Endometrial microvascular endothelial cells (primary cell): ENCODE results near the gene CEP20. TPM values are rescaled to one million over a fixed set of nuclear protein-coding genes. Genes with fewer than 3 reads are reported as not detected.

Experiments used
- total RNA-seq: library from RNA; depleted of rRNA; stranded (reverse); fragments of >200 nt; gene quantifications from one replicate; pipeline ENCODE4 v1.2.3, GENCODE V29; 2015; ENCODE audit errors: inconsistent ontology term

Gene CEP20
- total RNA-seq, 1 donor from 2014 or later = 36.1 TPM

Other genes with a start within 250 kb of the CEP20 start
- gene MARF1, start 245.4 kb downstream of the CEP20 start, total RNA-seq = 13.7 TPM
- gene NDE1, start 238.4 kb downstream of the CEP20 start, total RNA-seq = 57.4 TPM
- gene MYH11, start 31.6 kb downstream of the CEP20 start, total RNA-seq = not detected
- gene ABCC1, start 61.0 kb upstream of the CEP20 start, total RNA-seq = 26.0 TPM